HG03103 (cell line): ENCODE measurements around the gene PRAMEF13.
"Not testable (repeated sequence)": the region's sequence is repeated elsewhere in the genome, so short reads cannot be mapped to it uniquely, and the experiment has no call there.

ENCODE experiments used
- ATAC-seq: cut with Tn5 transposase; IDR thresholded peaks from one replicate; pipeline ENCODE4 v1.9.1; 2021; ENCODE audit warnings: low read depth; ENCODE audit not compliant: unreplicated experiment

The PRAMEF13 gene

DNA sequence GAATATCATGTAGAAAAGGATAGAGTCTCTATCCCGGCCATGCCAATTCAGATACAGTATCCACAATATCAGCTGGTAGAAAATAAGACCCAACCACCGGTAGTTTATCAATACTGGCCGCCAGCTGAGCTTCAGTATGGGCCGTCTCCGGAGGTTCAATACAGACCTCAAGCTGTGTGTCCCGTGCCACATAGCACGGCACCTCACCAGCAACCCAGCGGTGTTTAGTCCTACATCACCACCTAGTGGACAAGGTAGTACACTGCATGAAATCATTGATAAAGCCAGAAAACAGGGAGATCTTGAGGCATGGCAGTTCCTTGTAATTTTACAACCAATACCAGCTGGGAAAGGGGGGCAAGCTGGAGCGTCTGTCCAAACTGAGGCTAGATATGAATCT lies 7.5 kb upstream of the PRAMEF13 start:
- not testable (repeated sequence) for ATAC-seq

DNA sequence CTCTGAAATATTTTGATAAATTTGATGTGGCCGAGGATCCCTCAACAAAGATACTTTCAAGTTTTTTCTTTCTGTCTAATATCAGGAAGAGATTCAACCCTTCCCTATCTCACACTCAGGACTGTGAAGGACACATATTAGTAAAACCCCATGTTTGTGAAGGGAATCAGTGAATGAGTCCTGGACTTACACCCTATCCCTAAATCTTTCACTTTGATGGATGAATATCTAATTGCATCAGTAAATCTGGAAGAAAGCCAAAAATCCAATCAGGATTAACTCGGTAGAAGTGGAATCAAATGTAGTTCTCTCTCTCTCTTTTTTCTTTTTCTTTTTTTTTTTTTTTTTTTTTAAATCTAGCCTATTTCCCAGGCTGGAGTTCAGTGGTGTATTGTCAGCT lies 29.7 kb downstream of the PRAMEF13 start, which contains the start of gene PRAMEF9:
PRAMEF9 (plus strand) TSS at position 301 of the 400 bp plus-strand sequence. CDS start 3,433 bp downstream, outside the sequence.
- ATAC-seq = not testable (repeated sequence)

DNA sequence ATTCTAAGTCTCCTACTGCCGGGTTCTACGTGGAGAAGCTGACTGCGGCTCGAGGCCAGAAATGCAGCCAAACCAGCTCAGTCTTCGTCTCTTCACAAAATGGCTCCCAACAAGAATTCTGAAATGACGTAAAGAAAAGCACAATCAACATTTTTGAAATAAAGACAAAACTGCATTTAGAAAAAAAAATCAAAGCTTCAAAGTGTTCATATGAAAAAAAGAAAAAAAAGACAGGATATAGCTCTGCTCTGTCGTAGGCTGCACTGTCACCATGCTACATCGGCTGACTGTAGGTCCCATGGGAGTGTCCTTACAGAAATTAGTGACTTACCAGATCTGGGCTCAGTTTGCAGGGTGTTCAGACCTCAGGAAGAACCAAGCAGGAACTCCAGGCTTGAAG lies 35.7 kb downstream of the PRAMEF13 start, which contains the start of gene HNRNPCL4:
HNRNPCL4 (minus strand) TSS at position 101 of the 400 bp plus-strand sequence. CDS start 164 bp downstream, outside the sequence.
- not testable (repeated sequence) for ATAC-seq

DNA sequence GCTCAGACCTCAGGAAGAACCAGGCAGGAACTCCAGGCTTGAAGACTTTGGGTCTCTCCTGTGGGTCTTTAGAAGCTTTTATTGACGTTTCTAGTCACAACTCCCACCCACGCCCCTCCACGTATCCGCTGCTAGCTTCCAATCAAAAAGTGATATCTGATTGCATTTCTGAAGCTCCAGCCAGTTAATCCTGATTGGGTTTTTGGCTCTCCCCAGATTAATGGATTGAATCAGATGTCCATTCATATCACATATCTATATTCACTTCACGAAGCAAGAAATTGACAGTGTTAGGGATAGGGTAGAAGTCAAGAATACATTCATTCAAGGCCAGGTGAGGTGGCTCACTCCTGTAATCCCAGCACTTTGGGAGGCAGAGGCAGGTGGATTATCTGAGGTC lies 45.3 kb downstream of the PRAMEF13 start, which contains the start of gene PRAMEF26:
PRAMEF26 (minus strand) TSS at position 101 of the 400 bp plus-strand sequence. CDS start 2,914 bp downstream, outside the sequence.
- not testable (repeated sequence) for ATAC-seq
